Measurements from ENCODE around the gene CAGE1.
"Not testable (repeated sequence)": the region's sequence is repeated elsewhere in the genome, so short reads cannot be mapped to it uniquely, and the experiment has no call there.

DNA sequence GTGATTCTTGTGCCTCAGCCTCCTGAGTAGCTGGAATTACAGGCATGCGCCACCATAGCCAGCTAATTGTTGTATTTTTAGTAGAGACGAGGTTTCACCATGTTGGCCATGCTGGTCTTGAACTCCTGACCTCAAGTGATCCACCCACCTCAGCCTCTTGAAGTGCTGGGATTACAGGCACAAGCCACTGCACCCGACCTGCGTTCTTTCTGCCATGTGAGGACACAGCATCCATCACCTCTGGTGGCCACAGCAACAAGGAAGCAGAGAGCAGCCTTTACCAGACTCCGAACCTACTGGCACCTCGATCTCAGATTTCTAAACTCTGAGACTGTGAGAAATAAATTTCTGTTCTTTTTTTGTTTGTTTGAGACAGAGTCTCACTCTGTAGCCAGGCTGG, 67.7 kb downstream of the CAGE1 start:
- not testable (repeated sequence) for TF ChIP-seq POLR2AphosphoS5, POLR2A (IDR thresholded peaks at IDR 0.05)
- TF ChIP-seq, protein P1, sequence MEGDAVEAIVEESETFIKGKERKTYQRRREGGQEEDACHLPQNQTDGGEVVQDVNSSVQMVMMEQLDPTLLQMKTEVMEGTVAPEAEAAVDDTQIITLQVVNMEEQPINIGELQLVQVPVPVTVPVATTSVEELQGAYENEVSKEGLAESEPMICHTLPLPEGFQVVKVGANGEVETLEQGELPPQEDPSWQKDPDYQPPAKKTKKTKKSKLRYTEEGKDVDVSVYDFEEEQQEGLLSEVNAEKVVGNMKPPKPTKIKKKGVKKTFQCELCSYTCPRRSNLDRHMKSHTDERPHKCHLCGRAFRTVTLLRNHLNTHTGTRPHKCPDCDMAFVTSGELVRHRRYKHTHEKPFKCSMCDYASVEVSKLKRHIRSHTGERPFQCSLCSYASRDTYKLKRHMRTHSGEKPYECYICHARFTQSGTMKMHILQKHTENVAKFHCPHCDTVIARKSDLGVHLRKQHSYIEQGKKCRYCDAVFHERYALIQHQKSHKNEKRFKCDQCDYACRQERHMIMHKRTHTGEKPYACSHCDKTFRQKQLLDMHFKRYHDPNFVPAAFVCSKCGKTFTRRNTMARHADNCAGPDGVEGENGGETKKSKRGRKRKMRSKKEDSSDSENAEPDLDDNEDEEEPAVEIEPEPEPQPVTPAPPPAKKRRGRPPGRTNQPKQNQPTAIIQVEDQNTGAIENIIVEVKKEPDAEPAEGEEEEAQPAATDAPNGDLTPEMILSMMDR (IDR thresholded peaks at IDR 0.05): not testable (repeated sequence)

Data from suprapubic skin (tissue), 4 donors.